H9 (cell line): ENCODE data around the gene GNPTAB. TPM values are rescaled to one million over a fixed set of nuclear protein-coding genes. Genes with fewer than 3 reads are reported as not detected.

Experiments
- DNase-seq: peaks from one replicate; pipeline ENCODE4 v3.0.0-alpha.2; 2017
- H2AFZ ChIP-seq: one replicate; pipeline ENCODE4 v1.6.1; 2013; ENCODE audit warnings: mild to moderate bottlenecking, low read length, control low read depth, moderate library complexity
- H2AK5ac ChIP-seq: 2 replicates; pipeline ENCODE4 v1.6.1; 2013; ENCODE audit warnings: low read length, control low read depth, mixed read lengths; ENCODE audit not compliant: insufficient read length
- H2BK120ac ChIP-seq: one replicate; pipeline ENCODE4 v1.6.1; 2013; ENCODE audit warnings: low read depth, mild to moderate bottlenecking, low read length, control low read depth, inconsistent platforms; ENCODE audit not compliant: poor library complexity, severe bottlenecking
- H2BK12ac ChIP-seq: 2 replicates; pipeline ENCODE4 v1.6.1; 2013; ENCODE audit warnings: low read length, control low read depth, mixed read lengths, low read depth; ENCODE audit not compliant: insufficient read length
- H2BK15ac ChIP-seq: 2 replicates; pipeline ENCODE4 v1.6.1; 2013; ENCODE audit warnings: low read depth, low read length, control low read depth
- H2BK20ac ChIP-seq: one replicate; pipeline ENCODE4 v1.6.1; 2013; ENCODE audit warnings: low read depth, mild to moderate bottlenecking, low read length, control low read depth, inconsistent platforms; ENCODE audit not compliant: poor library complexity, severe bottlenecking
- H2BK5ac ChIP-seq: 2 replicates; pipeline ENCODE4 v1.6.1; 2013; ENCODE audit warnings: low read length, control low read depth, mixed read lengths; ENCODE audit not compliant: insufficient read length
- H3K14ac ChIP-seq: 2 replicates; pipeline ENCODE4 v1.6.1; 2013; ENCODE audit warnings: low read length, control low read depth; ENCODE audit not compliant: insufficient read depth
- H3K18ac ChIP-seq: 2 replicates; pipeline ENCODE4 v1.6.1; 2013; ENCODE audit warnings: low read depth, mild to moderate bottlenecking, mixed read lengths, low read length, control low read depth; ENCODE audit not compliant: insufficient read length
- H3K23ac ChIP-seq: 2 replicates; pipeline ENCODE4 v1.6.1; 2013; ENCODE audit warnings: low read length, control low read depth, mixed read lengths, low read depth; ENCODE audit not compliant: insufficient read length
- H3K23me2 ChIP-seq: 2 replicates; pipeline ENCODE4 v1.6.1; 2013; ENCODE audit warnings: low read depth, mild to moderate bottlenecking, mixed read lengths, low read length, control low read depth; ENCODE audit not compliant: insufficient read length, poor library complexity, severe bottlenecking
- H3K27ac ChIP-seq: 2 replicates; pipeline ENCODE4 v1.5.1; 2013; ENCODE audit warnings: low read length, control low read depth, mixed read lengths, low read depth; ENCODE audit not compliant: insufficient read length
- H3K27me3 ChIP-seq: 2 replicates; pipeline ENCODE4 v1.6.1; 2013; ENCODE audit warnings: low read length, control low read depth, inconsistent platforms; ENCODE audit not compliant: insufficient read depth
- H3K4ac ChIP-seq: 2 replicates; pipeline ENCODE4 v1.6.1; 2013; ENCODE audit warnings: low read depth, mild to moderate bottlenecking, control low read depth, inconsistent platforms, low read length, moderate library complexity
- H3K4me1 ChIP-seq: 2 replicates; pipeline ENCODE4 v1.6.1; 2013; ENCODE audit warnings: low read length, control low read depth, inconsistent platforms; ENCODE audit not compliant: insufficient read depth
- H3K4me2 ChIP-seq: 2 replicates; pipeline ENCODE4 v1.6.1; 2013; ENCODE audit warnings: low read length, control low read depth, mixed read lengths; ENCODE audit not compliant: insufficient read length, insufficient read depth
- H3K56ac ChIP-seq: 2 replicates; pipeline ENCODE4 v1.6.1; 2013; ENCODE audit warnings: low read depth, mild to moderate bottlenecking, mixed read lengths, low read length, control low read depth; ENCODE audit not compliant: insufficient read length
- H3K79me1 ChIP-seq: 2 replicates; pipeline ENCODE4 v1.6.1; 2013; ENCODE audit warnings: low read depth, mild to moderate bottlenecking, moderate library complexity, low read length, control low read depth, inconsistent platforms; ENCODE audit not compliant: insufficient read depth, poor library complexity, severe bottlenecking
- H3K79me2 ChIP-seq: 2 replicates; pipeline ENCODE4 v1.6.1; 2013; ENCODE audit warnings: low read length, control low read depth, inconsistent platforms; ENCODE audit not compliant: insufficient read depth
- H3K9ac ChIP-seq: 2 replicates; pipeline ENCODE4 v1.6.1; 2013; ENCODE audit warnings: low read length, control low read depth, mixed read lengths; ENCODE audit not compliant: insufficient read length; ENCODE audit errors: extremely low read depth
- H3K9me3 ChIP-seq: one replicate; pipeline ENCODE4 v1.6.1; 2013; ENCODE audit warnings: low read depth, low read length, inconsistent platforms; ENCODE audit not compliant: control insufficient read depth
- H3T11ph ChIP-seq: one replicate; pipeline ENCODE4 v1.6.1; 2013; ENCODE audit warnings: mild to moderate bottlenecking, low read length, control low read depth, inconsistent platforms
- H4K20me1 ChIP-seq: one replicate; pipeline ENCODE4 v1.6.1; 2013; ENCODE audit not compliant: control insufficient read depth, insufficient read length, insufficient read depth
- H4K5ac ChIP-seq: 2 replicates; pipeline ENCODE4 v1.6.1; 2013; ENCODE audit warnings: low read depth, mild to moderate bottlenecking, mixed read lengths, low read length, control low read depth; ENCODE audit not compliant: insufficient read length
- H4K8ac ChIP-seq: replicated peaks from 2 replicates; pipeline ENCODE4 v1.6.1; 2013; ENCODE audit warnings: low read length, control low read depth, mixed read lengths, low read depth; ENCODE audit not compliant: insufficient read length
- H4K91ac ChIP-seq: 2 replicates; pipeline ENCODE4 v1.6.1; 2013; ENCODE audit warnings: low read depth, mild to moderate bottlenecking, moderate library complexity, mixed read lengths, low read length, control low read depth; ENCODE audit not compliant: insufficient read length
- H3K27ac Mint-ChIP-seq, 3 experiments: 2 replicates in 2 of 3; 3 replicates in 1 of 3; pipeline ENCODE4 v1.8.0; 2020 to 2021; ENCODE audit warnings: mixed read lengths in 3 of 3, mild to moderate bottlenecking in 1 of 3, moderate library complexity in 1 of 3
- H3K27me3 Mint-ChIP-seq: 2 replicates; pipeline ENCODE4 v1.8.0; 2021; ENCODE audit warnings: low read depth, mild to moderate bottlenecking, moderate library complexity, mixed read lengths
- H3K36me3 Mint-ChIP-seq, 3 experiments: 2 replicates in 2 of 3; 3 replicates in 1 of 3; pipeline ENCODE4 v1.8.0; 2020 to 2021; ENCODE audit warnings: low read depth in 3 of 3, mixed read lengths in 3 of 3; ENCODE audit not compliant: insufficient read depth in 1 of 3
- H3K4me1 Mint-ChIP-seq, 2 experiments: 2 replicates each; pipeline ENCODE4 v1.8.0; 2020; ENCODE audit warnings: mixed read lengths in 2 of 2
- H3K4me3 Mint-ChIP-seq, 2 experiments: 2 replicates in 1 of 2; 3 replicates in 1 of 2; pipeline ENCODE4 v1.8.0; 2020 to 2021; ENCODE audit warnings: mild to moderate bottlenecking in 2 of 2, mixed read lengths in 2 of 2, moderate library complexity in 1 of 2
- H3K9me3 Mint-ChIP-seq, 2 experiments: 2 replicates in 1 of 2; 3 replicates in 1 of 2; pipeline ENCODE4 v1.8.0; 2020; ENCODE audit warnings: mild to moderate bottlenecking in 2 of 2, mixed read lengths in 2 of 2, moderate library complexity in 1 of 2
- CTCF ChIP-seq: fragments of 200-600 bp; sonication (generic); conservative IDR thresholded peaks from 3 replicates; pipeline ENCODE4 v1.8.0; 2021; ENCODE audit warnings: antibody characterized with exemption, mild to moderate bottlenecking
- WGBS: extraction: QIAGEN DNeasy Blood & Tissue Kit; methylation state at CpG from one replicate; pipeline ENCODE4 v1.1.7; 2013; ENCODE audit warnings: missing lambda C conversion rate, low lambda C conversion rate, mixed read lengths; ENCODE audit not compliant: insufficient read length; ENCODE audit errors: extremely low coverage; 5-methylcytosine and 5-hydroxymethylcytosine counted together
- total RNA-seq: library from RNA; stranded (reverse); gene quantifications from 2 replicates; pipeline ENCODE4 v1.2.1, GENCODE V29; 2021

GNPTAB gene
- total RNA-seq, 1 experiment from 2014 or later = 44.3 TPM

GRCh38 chr12:101710288-101710687 lies 120.5 kb downstream of the GNPTAB start:
- no peak overlapping the region; a peak in 1 of 5 replicates for H3K4me3 Mint-ChIP-seq
- Histone ChIP-seq H3K4me1 (no peaks in the 10 kb centered on the region), H3K27me3 (no peaks in the 10 kb centered on the region), H3K79me2 (no peaks in the 10 kb centered on the region), H2BK5ac (no peak overlapping the region), H2AK5ac (no peak overlapping the region), H4K20me1 (no peaks in the 10 kb centered on the region), H3T11ph (no peak overlapping the region), H3K23ac (no peak overlapping the region), H2BK120ac (no peak overlapping the region), H3K27ac (no peak overlapping the region), H3K4me2 (no peak overlapping the region), H3K14ac (no peak overlapping the region), H3K56ac (no peak overlapping the region), H2BK12ac (no peak overlapping the region), H3K79me1 (no peaks in the 10 kb centered on the region), H4K8ac (no peak overlapping the region), H4K5ac (no peak overlapping the region), H3K18ac (no peak overlapping the region), H3K4ac (no peak overlapping the region), H3K23me2 (no peaks in the 10 kb centered on the region), H4K91ac (no peak overlapping the region), H3K9me3 (no peaks in the 10 kb centered on the region), H2BK15ac (no peak overlapping the region), H2BK20ac (no peak overlapping the region), H3K9ac (no peak overlapping the region), H2AFZ (no peak overlapping the region)
- no peak for TF ChIP-seq CTCF
- no CpG with 5 or more reads among the region's 4 CpGs for WGBS
- H3K36me3 Mint-ChIP-seq = no peaks in the 10 kb centered on the region
- H3K27me3 Mint-ChIP-seq = no peaks in the 10 kb centered on the region
- no peak for DNase-seq
- H3K9me3 Mint-ChIP-seq = no peaks in the 10 kb centered on the region
- peaks cover 3 to 4% of the 10 kb centered on the region in 2 experiments; a peak in 2 of 4 replicates for H3K4me1 Mint-ChIP-seq
- H3K27ac Mint-ChIP-seq = peak overlapping the region in 1 of 3 experiments; percentile 30; a peak in 1 of 7 replicates
